SKM-1 (cell line): ENCODE measurements around the gene ATP9B.

Experiments
- DNase-seq: peaks from one replicate; lab custom pipeline; 2025; ENCODE audit not compliant: unreplicated experiment; lab: John Stamatoyannopoulos, UW

Gene ATP9B

DNA sequence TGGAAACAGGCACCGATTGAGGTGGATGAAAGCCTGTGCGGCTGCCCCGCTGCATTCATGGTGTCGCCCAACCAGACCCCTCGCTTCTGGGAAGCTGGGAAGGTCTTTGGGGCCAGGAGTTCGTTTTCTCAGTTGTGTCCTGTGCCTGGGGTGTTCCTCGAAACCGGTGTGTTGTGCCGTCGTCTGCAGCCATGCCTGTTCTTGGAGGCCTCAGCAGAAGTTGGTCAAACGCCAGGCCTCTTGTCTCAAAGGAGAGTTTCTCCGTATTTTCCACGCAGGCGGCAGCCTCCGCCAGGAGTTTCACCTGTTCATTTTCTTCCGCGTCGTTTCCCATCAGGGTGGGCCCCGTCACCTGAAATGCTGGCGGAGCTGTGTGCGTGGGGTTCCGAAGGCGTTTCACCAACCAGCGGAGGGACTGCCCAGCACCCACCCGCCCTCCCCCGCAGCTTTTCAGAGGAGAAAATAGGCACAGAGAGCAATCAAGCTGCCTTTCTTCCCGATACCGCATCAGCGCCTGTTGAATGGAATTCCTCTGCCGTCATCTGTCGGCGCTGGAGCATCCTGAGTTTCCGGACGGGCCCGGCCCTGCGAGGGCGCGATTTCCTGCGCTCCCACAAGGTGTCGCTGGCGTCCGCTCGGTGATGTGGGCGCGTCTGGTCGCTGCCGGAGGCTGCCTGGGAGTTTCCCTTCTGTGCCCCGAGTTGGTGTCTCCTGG is 309.5 kb downstream of the ATP9B start:
- DNase-seq = no peak

DNA sequence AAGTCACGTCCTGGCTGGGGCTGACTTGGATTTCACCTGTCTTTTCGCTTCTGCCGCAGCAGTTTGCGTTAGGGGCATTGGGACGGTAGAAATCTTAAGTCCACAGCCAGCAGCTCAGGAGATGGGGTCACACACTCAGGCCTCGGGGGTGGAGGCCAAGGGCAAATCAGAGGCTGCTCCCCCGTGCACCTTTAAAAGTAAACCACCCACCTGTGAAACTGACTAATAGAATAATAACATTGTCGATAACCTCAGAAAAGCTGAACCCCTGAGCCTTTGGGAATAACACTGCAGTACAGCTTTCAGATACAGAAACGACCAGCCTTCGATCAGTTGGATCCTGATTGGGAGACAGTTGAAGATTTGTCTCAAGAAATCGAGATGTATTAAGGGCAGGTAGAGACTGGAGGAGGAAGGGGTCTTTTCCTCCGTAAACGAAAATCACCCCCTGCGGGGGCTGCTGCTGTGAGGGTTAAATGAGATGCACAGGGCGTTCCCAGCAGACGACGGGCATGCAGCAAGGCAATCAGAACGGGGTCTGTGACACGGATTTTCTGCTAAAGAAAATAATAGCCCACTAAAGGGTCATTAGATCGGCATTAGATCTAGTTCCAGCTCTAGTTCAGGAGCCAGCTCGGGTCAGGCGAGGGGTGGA is 310.2 kb downstream of the ATP9B start:
- DNase-seq = no peak

DNA sequence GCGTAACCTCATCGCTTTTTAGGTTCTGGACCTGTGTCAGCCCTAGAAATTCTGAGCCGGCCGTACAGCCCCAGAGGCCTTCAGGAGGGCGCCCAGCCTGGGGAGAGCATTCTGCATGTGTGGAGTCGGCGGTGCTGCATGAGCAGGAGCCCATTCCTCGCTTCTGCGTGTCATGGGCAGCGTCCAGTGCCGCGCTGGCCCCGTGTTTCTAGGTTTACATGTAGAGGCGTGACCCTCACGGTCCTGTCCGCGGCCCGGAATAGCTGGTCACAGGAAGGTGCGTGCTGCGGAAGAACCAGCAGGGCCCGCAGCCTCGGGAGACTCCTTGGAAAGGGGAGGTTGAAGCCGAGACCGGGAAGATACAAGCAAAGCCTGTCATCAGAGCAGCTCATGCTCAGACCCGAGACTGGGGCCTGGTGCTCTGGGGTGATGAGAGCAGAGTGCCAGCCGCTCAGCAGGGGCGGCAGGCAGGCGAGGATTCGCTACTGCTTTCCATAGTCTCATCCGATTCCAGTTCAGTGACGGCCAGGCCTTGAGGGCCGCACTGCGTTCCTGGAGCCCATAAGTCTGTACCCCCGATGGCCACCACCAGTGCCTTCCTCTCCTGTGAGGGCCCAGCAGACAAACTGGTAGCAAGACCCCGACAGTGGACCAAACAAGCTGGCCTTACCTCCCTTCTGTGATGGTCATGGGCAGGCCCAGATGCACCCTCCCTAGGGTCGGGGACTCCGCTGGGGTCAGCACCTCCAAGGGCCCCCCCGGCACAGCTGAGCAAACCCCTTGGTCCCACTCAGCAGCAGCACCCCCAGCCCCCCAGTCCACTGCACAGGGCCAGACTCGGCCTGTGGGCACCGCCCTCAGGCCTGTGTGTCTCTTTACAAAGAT is 311.0 kb downstream of the ATP9B start:
- DNase-seq = no peak

DNA sequence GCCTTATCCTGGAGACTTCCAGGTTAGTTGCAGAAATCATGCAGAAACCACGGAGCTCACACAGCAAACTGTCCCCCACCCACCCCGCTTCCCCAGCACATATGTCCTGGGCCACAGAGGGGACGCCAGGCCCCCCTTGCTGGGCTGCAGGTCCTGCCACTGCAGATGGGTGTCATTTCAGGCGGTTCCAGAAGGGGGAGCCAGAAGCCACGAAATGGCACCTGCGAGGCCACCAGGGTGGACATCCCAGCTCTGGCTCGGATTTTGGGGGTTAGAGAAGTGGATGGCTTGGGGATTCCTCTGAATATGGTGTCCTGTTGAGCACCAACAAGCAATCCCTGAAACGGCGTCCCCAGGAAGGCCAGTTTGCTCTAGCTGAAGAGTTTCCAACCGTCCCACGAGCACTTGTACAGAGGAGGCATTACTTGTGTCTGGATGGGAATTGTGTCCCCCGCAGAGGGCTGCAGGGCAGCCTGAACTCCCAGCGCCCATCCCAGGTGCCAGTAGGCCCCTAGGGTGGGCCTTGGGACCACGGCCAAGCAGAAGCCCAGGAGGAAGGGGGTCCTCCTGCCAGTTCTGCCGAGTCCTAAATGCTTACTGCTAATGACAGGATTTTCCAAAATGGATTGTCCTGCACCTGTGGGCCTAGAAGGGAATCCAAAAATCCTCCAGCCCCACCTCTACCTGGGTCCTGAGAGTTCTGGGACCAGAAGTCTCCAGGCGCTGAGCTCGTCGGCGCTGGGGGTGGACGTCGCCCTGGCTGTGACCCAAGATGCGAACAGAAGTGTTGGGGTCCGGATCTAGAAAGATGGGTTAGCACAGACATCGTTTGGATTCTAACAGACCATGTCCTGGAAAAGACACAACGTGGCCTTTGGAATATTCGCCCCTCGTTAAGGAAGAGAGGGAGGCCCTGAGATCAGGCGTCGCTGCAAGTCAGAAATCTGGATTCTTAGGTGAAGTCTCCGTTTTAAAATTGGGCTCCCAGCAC is 311.9 kb downstream of the ATP9B start:
- DNase-seq = no peak

DNA sequence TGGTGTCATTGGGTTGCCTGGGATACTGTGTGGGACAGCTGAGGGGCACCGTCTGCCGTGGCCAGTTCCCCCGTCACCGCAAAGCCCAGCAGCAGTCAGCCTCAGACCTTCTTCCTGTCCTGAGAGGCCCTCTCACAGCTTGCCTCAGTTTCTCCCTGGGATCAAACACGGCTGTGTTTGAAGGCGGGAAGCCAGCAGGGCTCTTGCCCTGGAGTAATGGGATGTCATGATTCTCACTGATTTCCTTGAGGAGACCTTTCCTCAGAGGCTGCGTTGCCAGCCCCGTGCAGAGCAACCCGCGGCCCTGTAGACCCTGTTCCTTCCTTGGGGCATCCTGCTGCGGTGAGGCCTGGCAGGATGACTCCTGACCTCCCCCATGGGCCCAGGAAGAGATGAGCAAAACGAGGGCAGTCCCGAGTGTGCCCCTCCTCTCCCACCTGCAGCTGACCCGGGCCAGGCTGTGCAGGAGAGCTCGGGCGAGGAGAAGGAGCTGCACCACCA is 312.7 kb downstream of the ATP9B start:
- DNase-seq = no peak

DNA sequence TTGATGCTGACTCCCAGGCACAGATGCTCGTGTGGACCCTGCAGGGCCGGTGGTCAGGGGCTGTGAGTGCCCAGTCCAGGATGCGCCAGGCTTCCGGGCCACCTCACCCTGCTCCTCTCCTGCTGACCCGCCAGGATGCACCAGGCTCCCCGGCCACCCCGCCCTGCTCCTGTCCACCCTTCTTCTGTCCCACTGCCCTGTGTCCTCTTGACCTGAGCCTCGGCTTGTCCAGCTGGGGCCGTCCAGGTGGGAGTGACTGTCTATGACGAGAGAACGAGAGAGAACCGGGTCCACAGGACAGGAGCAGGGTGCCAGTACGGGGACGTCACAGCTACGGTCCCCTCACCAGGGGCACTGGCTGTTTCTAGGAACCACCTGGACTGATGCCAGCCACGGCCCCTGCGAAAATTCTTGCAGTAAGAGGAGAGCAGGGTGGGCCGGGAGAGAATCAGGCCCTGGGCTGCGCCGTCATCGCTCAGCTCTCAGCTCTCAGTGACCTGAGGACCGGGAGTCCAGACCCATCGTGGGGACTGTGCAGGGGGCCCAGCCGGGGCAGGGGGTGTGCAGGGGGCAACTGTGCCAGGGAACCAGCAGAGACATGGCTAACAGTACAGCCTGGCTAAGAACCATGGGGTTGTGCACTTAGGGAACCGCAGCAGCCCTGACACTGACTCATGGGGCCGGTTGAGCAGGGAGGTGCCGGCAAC is 313.6 kb downstream of the ATP9B start:
- DNase-seq = no peak

DNA sequence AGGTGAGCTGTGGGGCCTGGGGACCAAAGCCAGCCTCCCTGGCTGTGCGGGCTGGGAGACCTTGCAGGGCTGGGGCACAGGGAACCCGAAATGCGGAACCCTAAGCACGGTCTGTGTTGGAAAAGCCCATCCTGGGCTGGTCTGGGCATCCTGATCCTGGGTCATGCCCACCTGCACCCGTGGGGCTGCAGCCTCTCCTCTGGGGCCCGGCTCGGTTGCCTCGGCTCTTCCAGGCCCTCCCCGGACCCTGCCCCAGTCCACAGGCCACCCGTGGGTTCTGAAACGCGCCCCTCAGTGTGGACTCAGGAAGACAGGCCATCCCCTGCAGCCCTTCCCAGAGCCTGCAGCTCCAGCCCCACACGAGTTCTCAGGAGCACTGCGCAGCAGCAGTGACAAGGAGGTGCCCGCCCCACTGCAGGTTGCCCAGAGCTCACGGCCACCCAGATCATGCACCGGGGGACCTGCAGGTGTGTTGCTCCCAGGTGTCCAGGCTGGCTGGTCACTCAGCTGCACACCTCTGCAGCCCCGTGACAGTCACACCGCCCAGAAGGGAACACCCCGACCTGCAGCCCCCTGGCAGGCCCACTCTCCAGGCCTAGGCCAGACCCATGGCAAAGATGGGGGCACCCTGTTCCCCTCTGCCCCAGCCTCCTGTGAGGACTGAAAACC is 314.3 kb downstream of the ATP9B start:
- DNase-seq = no peak

DNA sequence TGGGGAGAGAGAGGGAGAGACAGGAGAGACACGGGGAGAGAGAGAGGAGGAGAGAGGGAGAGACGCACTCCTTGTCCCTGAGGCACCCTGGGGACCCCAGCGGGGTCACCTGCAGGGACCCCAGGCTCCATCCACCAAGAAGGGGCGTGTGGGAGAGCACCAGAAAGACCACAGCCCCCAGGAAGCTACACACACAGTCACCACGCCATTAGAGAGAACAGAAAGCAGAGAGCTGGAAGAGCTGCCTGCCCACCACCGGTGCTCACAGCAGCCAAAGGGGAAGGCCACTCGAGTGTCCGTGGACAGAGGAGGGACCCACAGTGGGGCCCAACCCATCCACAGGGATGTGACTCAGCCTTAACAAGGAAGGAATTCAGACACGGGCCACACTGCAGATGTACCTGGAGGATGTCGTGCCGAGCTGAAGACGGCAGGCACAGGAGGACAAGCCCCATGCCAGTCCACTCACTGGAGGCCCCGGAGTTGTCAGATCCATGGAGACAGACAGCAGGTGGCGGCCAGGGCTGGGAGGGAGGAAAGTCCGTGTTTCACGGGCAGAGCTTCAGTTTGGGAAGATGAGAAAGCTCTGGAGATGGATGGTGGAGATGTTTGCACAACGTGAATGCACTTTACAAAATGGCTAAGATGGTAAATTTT is 315.1 kb downstream of the ATP9B start:
- DNase-seq = no peak

DNA sequence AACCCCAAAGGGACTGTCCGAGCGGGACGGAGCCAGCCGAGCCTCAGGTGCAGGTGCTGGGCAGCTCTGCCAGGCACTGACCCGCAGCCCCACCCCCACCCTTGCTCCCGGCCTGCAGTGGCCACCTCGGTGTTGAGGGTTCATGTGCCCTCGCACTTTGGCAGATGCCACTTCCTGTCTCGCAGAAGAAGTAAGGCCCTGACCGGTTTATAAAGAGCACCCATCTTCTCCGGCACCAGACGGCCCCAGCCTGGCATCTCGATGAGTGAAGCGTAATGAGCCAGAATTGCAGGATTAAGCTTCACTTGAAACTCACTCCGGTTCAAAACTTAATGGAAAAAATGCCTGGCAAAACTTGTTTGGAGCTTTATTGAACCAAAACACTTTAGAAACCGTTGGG is 315.6 kb downstream of the ATP9B start:
- DNase-seq = no peak

DNA sequence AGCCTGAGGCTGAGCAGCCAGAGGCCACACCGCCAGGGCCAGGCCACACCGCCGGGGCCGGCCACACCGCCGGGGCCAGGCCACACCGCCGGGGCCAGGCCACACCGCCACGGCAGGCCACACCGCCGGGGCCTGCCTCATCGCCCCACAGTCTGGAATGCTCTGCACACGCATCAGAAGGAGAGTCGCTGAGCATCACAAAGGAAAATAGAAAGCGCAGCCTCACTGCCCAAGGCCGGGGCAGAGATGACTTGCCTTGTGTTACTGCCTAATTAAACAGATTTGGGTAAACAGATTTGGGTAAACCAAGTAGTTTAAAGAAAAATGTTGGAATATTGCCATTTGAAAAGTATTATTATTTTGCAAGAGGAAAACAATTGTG is 316.1 kb downstream of the ATP9B start:
- no peak for DNase-seq

DNA sequence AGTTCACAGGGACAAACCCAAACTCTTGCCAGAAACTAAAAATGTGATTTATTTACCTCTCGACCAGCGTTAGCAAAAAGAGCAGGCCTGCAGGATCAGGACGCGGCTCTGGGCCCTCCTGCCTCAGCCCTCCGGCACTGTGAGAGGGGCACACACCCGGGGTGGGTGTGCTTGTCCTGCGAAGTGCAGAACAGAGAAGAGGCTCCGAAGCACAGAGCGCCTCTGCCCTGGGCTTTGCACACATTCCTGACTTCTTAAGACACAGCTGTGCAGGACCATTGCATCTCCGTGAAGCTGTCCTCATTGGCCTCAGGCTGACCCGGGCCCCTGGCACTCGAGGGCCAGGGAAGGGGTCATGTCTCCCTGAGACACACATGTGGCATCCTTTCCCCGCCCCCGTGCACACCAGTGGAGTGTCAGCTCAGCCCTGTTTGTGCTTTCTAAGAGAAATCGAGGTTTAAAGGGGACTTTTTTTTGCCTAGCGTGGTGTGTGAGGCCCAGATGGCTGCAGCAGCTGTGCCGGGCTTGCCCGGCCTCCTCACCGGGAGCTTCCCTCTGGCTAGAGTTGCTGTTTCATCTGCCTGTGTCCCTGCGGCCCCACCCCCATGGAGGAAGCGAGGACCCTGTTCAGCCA is 316.6 kb downstream of the ATP9B start:
- no peak for DNase-seq

DNA sequence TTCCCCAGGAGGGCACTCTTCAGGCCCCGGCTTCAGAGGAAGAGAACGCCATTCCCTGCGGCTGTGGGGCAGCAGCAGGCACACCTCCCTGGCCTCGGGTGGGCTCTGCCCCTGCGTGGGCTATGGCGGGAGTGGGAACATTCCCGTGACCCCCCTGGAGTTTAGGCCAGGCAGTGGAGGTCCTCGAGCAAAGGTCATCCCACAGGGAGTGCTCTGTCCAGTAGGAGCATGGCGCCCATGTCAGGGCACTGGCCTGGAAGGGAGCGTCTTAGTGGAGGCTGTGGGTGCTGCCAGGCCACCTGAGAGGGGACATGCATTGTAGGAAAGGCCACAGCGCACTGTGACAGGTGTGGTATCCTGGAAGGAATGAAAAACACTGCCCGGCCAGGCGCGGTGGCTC is 317.4 kb downstream of the ATP9B start:
- DNase-seq = no peak

DNA sequence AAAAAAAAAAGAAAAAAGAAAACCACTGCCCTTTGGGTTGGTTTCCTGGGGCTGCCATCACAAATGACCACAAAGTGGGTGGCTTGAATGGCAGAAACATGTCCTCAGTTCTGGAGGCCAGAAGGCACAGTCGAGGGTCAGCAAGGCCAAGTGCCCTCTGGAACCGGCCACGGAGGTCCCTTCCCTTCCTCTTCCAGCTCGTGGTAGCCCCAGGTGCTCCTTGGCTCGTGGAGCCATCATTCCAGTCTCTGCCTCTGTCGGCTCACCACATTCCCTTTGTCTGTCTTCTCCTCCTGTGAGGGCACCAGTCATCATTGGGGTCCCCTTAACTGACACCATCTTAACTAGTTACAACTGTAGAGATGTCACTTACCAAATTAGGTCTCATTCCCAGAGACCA is 318.0 kb downstream of the ATP9B start:
- DNase-seq = no peak

DNA sequence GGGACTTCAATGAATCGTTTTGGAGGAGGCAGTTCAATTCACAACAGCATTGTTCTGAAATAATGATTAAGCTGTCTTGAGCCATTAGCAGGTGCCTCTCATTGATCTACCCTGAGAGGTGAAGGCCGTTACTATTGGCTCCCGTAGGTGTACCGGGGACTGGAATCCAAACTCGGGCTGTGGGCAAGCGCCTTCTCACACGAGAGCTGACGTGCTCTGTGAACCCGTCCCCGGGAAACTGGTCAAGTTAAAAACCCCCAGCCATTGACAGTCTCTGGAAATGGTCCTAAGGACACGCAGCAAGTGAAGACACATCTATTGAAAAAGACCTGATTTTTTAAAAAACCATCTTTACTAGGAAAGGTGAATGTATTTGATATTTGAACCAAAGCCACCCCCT is 318.4 kb downstream of the ATP9B start:
- DNase-seq = no peak

DNA sequence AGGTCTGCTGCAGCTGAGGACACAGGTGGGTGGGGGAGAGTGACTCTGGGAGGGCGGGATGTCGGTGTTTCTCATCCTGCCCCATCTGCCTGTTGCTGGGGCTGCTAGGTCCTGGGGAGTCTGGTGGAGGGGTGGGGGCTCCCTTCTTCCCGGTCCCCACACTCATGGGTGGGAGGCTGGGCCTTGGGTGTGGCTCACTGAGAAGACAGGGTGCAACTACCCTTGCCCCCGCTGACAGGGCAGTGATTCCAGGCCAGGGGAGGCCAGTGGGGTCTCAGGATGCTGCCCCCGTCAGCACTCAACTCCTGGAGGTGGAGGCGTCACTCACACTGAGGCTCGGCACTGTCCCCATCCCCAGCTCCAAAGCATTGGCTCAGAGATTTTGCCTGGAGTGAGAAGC is 318.8 kb downstream of the ATP9B start:
- DNase-seq = no peak

DNA sequence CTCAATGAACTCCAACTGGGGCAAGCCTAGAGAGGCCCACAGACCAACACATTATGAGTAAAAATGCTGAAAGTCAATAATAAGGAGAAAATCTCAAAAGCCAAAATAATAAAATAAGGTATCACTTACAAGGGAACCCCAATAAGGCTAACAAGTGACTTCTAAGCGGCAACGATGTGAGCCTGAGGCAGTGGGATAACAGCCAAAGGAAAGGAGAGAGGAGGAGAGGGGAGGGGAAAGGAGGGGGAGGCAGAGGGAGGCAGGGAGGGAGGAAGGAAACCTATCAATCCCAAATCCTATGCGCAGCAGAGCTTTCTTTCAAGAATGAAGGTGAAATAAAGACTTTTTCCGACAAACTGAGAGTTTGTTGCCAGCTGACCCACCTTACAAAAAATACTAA is 320.5 kb downstream of the ATP9B start:
- no peak for DNase-seq

DNA sequence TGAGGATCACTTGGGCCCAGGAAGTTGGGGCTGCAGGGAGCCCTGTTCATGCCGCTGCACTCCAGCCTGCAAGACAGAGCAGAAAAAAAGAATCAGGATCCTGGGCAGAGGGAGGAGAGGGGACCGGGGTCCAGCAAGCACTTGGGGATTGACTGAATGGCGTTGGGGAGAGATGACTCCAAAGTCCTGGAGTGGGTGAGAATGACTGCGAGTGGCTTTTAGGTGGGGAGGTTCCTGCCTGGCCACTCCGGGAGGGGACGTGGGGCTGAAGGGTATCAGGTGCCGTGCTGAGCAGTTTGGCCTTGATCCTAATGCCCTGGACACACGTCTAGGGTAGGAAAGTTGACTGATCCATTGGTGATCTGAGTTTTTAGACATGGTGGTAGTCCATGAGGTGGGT is 323.0 kb downstream of the ATP9B start:
- DNase-seq = no peak

DNA sequence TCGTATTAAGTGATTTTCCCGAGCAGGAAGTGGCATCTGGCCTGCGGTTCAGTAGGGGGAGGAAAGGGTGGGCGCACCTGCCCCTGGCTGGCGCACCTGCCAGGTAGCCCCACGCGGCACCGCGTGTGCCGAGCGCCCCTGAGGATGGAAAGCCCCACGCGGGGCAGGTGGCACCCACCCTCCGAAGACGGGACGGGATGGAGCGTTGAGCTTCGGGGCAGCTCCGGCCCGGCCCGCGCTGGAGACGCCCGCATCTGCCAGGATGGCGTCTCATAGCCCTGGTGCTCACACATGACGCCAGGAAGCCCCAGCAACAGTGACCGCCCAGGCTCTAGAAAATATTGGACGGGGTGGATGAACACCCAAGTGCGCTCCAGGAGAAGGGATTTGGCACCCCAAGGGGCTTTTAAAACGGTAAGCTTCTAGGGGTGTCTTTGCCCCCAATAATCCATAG is 324.0 kb downstream of the ATP9B start:
- no peak for DNase-seq
